HepG2 (cell line): ENCODE data around the gene HDDC3. TPM values are rescaled to one million over a fixed set of nuclear protein-coding genes. Genes with fewer than 3 reads are reported as not detected.
A peak's percentile ranks its signal among the peaks of the same experiment; 100 is the strongest.

Experiments used
- CBX1 ChIP-seq: IDR thresholded peaks from one replicate; pipeline ENCODE4 v1.6.1; 2016; ENCODE audit warnings: antibody characterized with exemption, low read depth
- EEA1 ChIP-seq: sonication (generic); formaldehyde crosslinking; IDR thresholded peaks from 2 replicates; pipeline ENCODE4 v1.5.1; 2020; ENCODE audit warnings: mild to moderate bottlenecking, missing genetic modification reagents, borderline replicate concordance
- FOXA3 ChIP-seq: IDR thresholded peaks from 2 replicates; pipeline ENCODE4 v1.6.1; 2016; ENCODE audit warnings: missing genetic modification reagents, missing compliant biosample characterization
- GPN1 ChIP-seq: sonication (generic); formaldehyde crosslinking; IDR thresholded peaks from 2 replicates; pipeline ENCODE4 v1.5.1; 2020; ENCODE audit warnings: missing genetic modification reagents, borderline replicate concordance
- MEF2D ChIP-seq: sonication (generic); formaldehyde crosslinking; IDR thresholded peaks from 2 replicates; pipeline ENCODE4 v1.5.1; 2020; ENCODE audit warnings: mild to moderate bottlenecking, missing genetic modification reagents
- PPARG ChIP-seq: conservative IDR thresholded peaks from 2 replicates; pipeline ENCODE4 v1.6.1; 2016; ENCODE audit warnings: missing biosample characterization, missing genetic modification reagents
- RFXAP ChIP-seq: sonication (generic); formaldehyde crosslinking; IDR thresholded peaks from 2 replicates; pipeline ENCODE4 v1.4.0; 2020; ENCODE audit warnings: missing genetic modification reagents, borderline replicate concordance
- RXRB ChIP-seq: IDR thresholded peaks from 2 replicates; pipeline ENCODE4 v1.6.1; 2016; ENCODE audit warnings: borderline replicate concordance, missing genetic modification reagents, missing compliant biosample characterization
- SMAD9 ChIP-seq: sonication (generic); formaldehyde crosslinking; IDR thresholded peaks from 2 replicates; pipeline ENCODE4 v1.5.1; 2020; ENCODE audit warnings: mild to moderate bottlenecking, missing genetic modification reagents
- WIZ ChIP-seq: sonication (generic); formaldehyde crosslinking; IDR thresholded peaks from 2 replicates; pipeline ENCODE4 v1.5.1; 2020; ENCODE audit warnings: mild to moderate bottlenecking, missing genetic modification reagents
- ZBTB38 ChIP-seq: sonication (generic); formaldehyde crosslinking; IDR thresholded peaks from 2 replicates; pipeline ENCODE4 v1.5.1; 2020; ENCODE audit warnings: mild to moderate bottlenecking, missing genetic modification reagents
- ZNF446 ChIP-seq: sonication (generic); formaldehyde crosslinking; IDR thresholded peaks from 2 replicates; pipeline ENCODE4 v1.5.0; 2020; ENCODE audit warnings: mild to moderate bottlenecking, missing genetic modification reagents
- ZNF777 ChIP-seq: sonication (generic); formaldehyde crosslinking; IDR thresholded peaks from 2 replicates; pipeline ENCODE4 v1.4.0; 2020; ENCODE audit warnings: missing genetic modification reagents
- ZNF790 ChIP-seq: sonication (generic); formaldehyde crosslinking; IDR thresholded peaks from 2 replicates; pipeline ENCODE4 v1.8.0; 2022; ENCODE audit warnings: missing genetic modification reagents, mild to moderate bottlenecking, borderline replicate concordance
- polyA plus RNA-seq, 8 experiments: library from polyadenylated mRNA; depleted of rRNA in 3 of 8; stranded (reverse) in 7 of 8; unstranded in 1 of 8; fragments of >200 nt; fragmentation: Illumina TruSeq in 4 of 8; extraction: Trizol in 4 of 8; gene quantifications; 2 replicates each; pipeline versions ENCODE4 v1.2.1 to v1.2.3, GENCODE V29; 2011 to 2016; ENCODE audit warnings: low read depth in 4 of 8, missing spikeins in 1 of 8, mixed read lengths in 1 of 8; ENCODE audit not compliant: insufficient read depth in 1 of 8
- total RNA-seq, 5 experiments: library from RNA; depleted of rRNA; stranded (reverse); fragments of >200 nt; fragmentation: Illumina TruSeq; extraction: Trizol; gene quantifications; 2 replicates each; pipeline ENCODE4 v1.2.3, GENCODE V29; 2016; ENCODE audit warnings: low read depth in 1 of 5
- TF ChIP-seq, protein P1 (sequence below): sonication (generic); formaldehyde crosslinking; IDR thresholded peaks from 2 replicates; pipeline ENCODE4 v1.4.0; 2020; ENCODE audit warnings: missing genetic modification reagents
- TF ChIP-seq, protein P2 (sequence below), 2 experiments: IDR thresholded peaks; 2 replicates each; pipeline ENCODE4 v1.6.1; 2011 to 2012; ENCODE audit warnings: low read length in 2 of 2, borderline replicate concordance in 1 of 2, low read depth in 1 of 2, mild to moderate bottlenecking in 1 of 2, moderate library complexity in 1 of 2
- TF ChIP-seq, protein P3 (sequence below): sonication (generic); formaldehyde crosslinking; IDR thresholded peaks from 2 replicates; pipeline ENCODE4 v1.5.1; 2020; ENCODE audit warnings: missing genetic modification reagents, mild to moderate bottlenecking, borderline replicate concordance
- TF ChIP-seq, protein P4 (sequence below): sonication (generic); formaldehyde crosslinking; IDR thresholded peaks from 2 replicates; pipeline ENCODE4 v1.4.0; 2020; ENCODE audit warnings: mild to moderate bottlenecking, low read depth, missing genetic modification reagents

Gene HDDC3
- total and polyA plus RNA-seq, 2 of the 13 experiments (the other 11 are each of a cell fraction or from before 2014, with no cell fraction given): 18.7 to 28.3 TPM

DNA sequence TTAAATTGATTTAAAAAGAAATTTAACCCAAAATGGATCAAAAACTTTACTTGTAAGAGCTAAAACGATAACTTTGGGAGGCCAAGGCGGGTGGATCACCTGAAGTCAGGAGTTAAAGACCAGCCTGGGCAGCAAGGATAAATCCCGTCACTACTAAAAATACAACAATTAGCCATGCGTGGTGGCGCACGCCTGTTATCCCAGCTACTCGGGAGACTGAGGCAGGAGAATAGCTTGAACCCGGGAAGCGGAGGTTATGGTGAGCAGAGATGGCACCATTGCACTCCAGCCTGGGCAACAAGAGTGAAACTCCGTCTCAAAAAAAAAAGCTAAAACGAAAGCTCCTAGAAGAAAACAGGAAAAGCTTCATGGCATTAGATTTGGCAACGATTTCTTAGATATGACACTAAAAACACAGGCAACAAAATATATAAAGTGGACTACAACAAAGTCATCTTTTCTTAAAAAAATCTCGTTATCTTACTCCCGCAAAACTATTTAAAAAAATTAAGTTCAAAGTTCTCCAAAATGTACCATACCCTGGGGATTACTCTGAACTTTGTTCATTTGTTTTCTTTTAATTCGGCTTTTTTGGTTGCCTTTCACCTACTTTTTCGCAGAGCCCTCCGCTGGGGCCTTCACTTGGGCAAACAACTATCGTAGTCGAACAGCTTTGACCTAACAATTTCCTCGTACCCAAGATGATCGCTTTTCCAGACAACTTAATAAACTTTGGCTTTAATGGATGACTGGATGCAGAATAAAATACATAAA is 2.9 kb downstream of the HDDC3 start (continued):
- TF ChIP-seq, protein P1, sequence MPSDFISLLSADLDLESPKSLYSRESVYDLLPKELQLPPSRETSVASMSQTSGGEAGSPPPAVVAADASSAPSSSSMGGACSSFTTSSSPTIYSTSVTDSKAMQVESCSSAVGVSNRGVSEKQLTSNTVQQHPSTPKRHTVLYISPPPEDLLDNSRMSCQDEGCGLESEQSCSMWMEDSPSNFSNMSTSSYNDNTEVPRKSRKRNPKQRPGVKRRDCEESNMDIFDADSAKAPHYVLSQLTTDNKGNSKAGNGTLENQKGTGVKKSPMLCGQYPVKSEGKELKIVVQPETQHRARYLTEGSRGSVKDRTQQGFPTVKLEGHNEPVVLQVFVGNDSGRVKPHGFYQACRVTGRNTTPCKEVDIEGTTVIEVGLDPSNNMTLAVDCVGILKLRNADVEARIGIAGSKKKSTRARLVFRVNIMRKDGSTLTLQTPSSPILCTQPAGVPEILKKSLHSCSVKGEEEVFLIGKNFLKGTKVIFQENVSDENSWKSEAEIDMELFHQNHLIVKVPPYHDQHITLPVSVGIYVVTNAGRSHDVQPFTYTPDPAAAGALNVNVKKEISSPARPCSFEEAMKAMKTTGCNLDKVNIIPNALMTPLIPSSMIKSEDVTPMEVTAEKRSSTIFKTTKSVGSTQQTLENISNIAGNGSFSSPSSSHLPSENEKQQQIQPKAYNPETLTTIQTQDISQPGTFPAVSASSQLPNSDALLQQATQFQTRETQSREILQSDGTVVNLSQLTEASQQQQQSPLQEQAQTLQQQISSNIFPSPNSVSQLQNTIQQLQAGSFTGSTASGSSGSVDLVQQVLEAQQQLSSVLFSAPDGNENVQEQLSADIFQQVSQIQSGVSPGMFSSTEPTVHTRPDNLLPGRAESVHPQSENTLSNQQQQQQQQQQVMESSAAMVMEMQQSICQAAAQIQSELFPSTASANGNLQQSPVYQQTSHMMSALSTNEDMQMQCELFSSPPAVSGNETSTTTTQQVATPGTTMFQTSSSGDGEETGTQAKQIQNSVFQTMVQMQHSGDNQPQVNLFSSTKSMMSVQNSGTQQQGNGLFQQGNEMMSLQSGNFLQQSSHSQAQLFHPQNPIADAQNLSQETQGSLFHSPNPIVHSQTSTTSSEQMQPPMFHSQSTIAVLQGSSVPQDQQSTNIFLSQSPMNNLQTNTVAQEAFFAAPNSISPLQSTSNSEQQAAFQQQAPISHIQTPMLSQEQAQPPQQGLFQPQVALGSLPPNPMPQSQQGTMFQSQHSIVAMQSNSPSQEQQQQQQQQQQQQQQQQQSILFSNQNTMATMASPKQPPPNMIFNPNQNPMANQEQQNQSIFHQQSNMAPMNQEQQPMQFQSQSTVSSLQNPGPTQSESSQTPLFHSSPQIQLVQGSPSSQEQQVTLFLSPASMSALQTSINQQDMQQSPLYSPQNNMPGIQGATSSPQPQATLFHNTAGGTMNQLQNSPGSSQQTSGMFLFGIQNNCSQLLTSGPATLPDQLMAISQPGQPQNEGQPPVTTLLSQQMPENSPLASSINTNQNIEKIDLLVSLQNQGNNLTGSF (CRISPR knock-in tag): no peak
- peak; percentile 90 for TF ChIP-seq PPARG (CRISPR knock-in tag)
- TF ChIP-seq ZNF777 (CRISPR knock-in tag): 0 out of 2 replicates have a peak, but pooled peaks have one; percentile 1
- no peak for TF ChIP-seq SMAD9
- TF ChIP-seq, protein P2, sequence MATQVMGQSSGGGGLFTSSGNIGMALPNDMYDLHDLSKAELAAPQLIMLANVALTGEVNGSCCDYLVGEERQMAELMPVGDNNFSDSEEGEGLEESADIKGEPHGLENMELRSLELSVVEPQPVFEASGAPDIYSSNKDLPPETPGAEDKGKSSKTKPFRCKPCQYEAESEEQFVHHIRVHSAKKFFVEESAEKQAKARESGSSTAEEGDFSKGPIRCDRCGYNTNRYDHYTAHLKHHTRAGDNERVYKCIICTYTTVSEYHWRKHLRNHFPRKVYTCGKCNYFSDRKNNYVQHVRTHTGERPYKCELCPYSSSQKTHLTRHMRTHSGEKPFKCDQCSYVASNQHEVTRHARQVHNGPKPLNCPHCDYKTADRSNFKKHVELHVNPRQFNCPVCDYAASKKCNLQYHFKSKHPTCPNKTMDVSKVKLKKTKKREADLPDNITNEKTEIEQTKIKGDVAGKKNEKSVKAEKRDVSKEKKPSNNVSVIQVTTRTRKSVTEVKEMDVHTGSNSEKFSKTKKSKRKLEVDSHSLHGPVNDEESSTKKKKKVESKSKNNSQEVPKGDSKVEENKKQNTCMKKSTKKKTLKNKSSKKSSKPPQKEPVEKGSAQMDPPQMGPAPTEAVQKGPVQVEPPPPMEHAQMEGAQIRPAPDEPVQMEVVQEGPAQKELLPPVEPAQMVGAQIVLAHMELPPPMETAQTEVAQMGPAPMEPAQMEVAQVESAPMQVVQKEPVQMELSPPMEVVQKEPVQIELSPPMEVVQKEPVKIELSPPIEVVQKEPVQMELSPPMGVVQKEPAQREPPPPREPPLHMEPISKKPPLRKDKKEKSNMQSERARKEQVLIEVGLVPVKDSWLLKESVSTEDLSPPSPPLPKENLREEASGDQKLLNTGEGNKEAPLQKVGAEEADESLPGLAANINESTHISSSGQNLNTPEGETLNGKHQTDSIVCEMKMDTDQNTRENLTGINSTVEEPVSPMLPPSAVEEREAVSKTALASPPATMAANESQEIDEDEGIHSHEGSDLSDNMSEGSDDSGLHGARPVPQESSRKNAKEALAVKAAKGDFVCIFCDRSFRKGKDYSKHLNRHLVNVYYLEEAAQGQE (IDR thresholded peaks at IDR 0.05; ENCODE audit: borderline replicate concordance in 1 of 2, low read depth in 1 of 2, low read length in 2 of 2): no peak
- TF ChIP-seq ZNF790 (CRISPR knock-in tag): no peak
- TF ChIP-seq RXRB (CRISPR knock-in tag): peak; percentile 77
- TF ChIP-seq CBX1: no peak
- TF ChIP-seq, protein P3, sequence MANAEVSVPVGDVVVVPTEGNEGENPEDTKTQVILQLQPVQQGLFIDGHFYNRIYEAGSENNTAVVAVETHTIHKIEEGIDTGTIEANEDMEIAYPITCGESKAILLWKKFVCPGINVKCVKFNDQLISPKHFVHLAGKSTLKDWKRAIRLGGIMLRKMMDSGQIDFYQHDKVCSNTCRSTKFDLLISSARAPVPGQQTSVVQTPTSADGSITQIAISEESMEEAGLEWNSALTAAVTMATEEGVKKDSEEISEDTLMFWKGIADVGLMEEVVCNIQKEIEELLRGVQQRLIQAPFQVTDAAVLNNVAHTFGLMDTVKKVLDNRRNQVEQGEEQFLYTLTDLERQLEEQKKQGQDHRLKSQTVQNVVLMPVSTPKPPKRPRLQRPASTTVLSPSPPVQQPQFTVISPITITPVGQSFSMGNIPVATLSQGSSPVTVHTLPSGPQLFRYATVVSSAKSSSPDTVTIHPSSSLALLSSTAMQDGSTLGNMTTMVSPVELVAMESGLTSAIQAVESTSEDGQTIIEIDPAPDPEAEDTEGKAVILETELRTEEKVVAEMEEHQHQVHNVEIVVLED (CRISPR knock-in tag): no peak
- TF ChIP-seq FOXA3: no peak
- TF ChIP-seq WIZ (CRISPR knock-in tag): no peak
- TF ChIP-seq GPN1 (CRISPR knock-in tag): no peak
- peak; percentile 98 for TF ChIP-seq ZBTB38
- TF ChIP-seq, protein P4, sequence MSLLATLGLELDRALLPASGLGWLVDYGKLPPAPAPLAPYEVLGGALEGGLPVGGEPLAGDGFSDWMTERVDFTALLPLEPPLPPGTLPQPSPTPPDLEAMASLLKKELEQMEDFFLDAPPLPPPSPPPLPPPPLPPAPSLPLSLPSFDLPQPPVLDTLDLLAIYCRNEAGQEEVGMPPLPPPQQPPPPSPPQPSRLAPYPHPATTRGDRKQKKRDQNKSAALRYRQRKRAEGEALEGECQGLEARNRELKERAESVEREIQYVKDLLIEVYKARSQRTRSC: no peak
- no peak for TF ChIP-seq ZNF446 (CRISPR knock-in tag)
- no peak for TF ChIP-seq EEA1 (CRISPR knock-in tag)
- 0 out of 2 replicates have a peak, but pooled peaks have one; percentile 19 for TF ChIP-seq MEF2D (CRISPR knock-in tag)
- TF ChIP-seq RFXAP (CRISPR knock-in tag): no peak
